Dendritic cell treated with granulocyte-macrophage colony-stimulating factor and Interleukin-4, amounts not matched to agents 40 ng/mL and 50 ng/mL, for 4 days (primary cell): ENCODE measurements around the gene EFHC1.

ENCODE experiments used
- H3K27ac Mint-ChIP-seq: one replicate; pipeline ENCODE4 v1.8.0; 2022; ENCODE audit warnings: mild to moderate bottlenecking, mixed read lengths
- H3K27me3 Mint-ChIP-seq: one replicate; pipeline ENCODE4 v1.8.0; 2022; ENCODE audit warnings: mild to moderate bottlenecking, mixed read lengths
- H3K36me3 Mint-ChIP-seq: one replicate; pipeline ENCODE4 v1.8.0; 2022; ENCODE audit warnings: low read depth, mixed read lengths
- H3K4me1 Mint-ChIP-seq: one replicate; pipeline ENCODE4 v1.8.0; 2022; ENCODE audit warnings: low read depth, mixed read lengths
- H3K4me3 Mint-ChIP-seq: one replicate; pipeline ENCODE4 v1.8.0; 2022; ENCODE audit warnings: mild to moderate bottlenecking, moderate library complexity, mixed read lengths
- H3K9me3 Mint-ChIP-seq: one replicate; pipeline ENCODE4 v1.8.0; 2022; ENCODE audit warnings: mixed read lengths
- intact Hi-C: fragments of 100-400 bp; cut with micrococcal nuclease; formaldehyde crosslinking; loops from one replicate; pipeline ENCODE4 v1.15.0; 2022

The EFHC1 gene

DNA sequence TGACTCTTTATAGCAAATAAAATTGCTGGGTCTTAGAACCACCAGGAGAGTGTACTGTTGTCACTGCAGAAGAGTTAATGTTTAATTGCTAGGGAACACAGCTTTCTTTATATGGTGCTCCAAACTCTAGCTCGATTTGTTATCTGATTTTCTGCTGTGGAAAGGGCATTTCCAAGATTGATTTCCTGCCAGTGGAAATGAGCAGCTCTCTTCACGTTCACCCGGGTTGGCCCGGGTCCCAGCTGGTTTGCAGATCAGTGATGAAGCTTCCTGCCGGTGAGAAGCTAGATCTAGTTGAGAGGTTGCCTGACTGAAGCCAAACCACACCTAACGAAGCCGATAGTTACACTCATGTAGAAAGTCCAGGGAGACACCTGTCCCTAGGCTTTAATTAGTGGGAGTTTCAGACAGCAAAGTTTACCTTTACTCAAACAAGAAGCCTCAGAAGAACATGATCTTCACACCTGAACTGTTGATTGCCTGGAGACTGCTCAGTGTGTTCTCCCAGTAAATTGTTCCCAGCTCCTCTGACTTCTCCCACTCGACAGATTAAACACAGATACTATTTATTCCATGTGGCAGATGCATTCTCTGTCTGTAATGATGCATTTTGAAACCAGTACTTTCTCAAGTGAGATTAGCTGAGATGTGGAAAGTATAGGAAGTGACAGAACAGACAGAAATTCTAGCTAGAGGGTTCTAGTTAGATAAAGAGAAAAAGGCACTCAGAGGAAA, 30.3 kb upstream of the EFHC1 start:
- intact Hi-C loops = no loop called here
- peaks cover 15% of the 10 kb centered on the region for H3K4me1 Mint-ChIP-seq
- H3K27ac Mint-ChIP-seq = no peak overlapping the region
- no peaks in the 10 kb centered on the region for H3K9me3 Mint-ChIP-seq
- no peak overlapping the region for H3K4me3 Mint-ChIP-seq
- H3K27me3 Mint-ChIP-seq = peaks cover 4% of the 10 kb centered on the region
- H3K36me3 Mint-ChIP-seq = peaks cover 5% of the 10 kb centered on the region

DNA sequence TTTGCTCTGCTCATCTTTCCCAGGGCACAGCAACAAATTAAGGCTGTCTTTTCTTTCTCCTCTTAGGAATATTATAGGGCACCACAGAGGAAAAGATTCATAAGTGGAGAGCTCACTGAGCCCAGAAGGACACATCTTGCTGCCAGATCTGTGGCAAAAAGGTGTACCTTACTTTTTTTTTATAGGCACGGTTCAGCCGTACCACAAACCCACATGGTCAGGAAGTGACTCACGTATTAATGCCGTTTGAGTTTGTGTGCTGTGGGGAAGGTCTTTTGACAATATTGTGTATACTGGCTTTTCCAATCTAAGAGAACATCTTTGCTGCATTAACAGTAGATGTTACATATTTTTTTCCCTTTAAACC, 29.8 kb upstream of the EFHC1 start:
- no peaks in the 10 kb centered on the region for H3K9me3 Mint-ChIP-seq
- H3K4me3 Mint-ChIP-seq = no peak overlapping the region
- H3K27me3 Mint-ChIP-seq = peaks cover 4% of the 10 kb centered on the region
- intact Hi-C loops = no loop called here
- H3K27ac Mint-ChIP-seq = no peak overlapping the region
- H3K4me1 Mint-ChIP-seq = peaks cover 15% of the 10 kb centered on the region
- peaks cover 1% of the 10 kb centered on the region for H3K36me3 Mint-ChIP-seq

DNA sequence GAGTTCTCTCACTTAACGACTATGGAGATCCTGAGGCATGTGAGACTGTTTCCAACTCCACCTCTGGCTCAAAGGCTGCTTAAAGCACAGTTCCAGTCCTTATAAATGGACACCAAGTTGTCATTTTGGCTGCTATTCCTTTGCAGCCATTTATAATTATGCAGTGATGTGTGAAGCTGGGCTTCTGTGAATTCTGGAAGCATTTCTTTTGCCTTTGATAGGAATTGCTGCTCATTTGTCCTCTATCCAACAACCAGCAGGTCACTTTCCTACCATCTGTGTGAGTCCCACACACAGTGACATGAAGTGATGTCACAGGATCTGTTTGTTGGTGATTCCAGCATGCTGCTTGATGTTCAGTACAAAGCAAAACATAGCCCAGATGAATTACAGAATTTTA, 28.5 kb upstream of the EFHC1 start:
- H3K27ac Mint-ChIP-seq = no peak overlapping the region
- no peaks in the 10 kb centered on the region for H3K36me3 Mint-ChIP-seq
- peaks cover 15% of the 10 kb centered on the region for H3K4me1 Mint-ChIP-seq
- no peak overlapping the region for H3K4me3 Mint-ChIP-seq
- H3K27me3 Mint-ChIP-seq = peaks cover 4% of the 10 kb centered on the region
- intact Hi-C loops = no loop called here
- H3K9me3 Mint-ChIP-seq = no peaks in the 10 kb centered on the region

DNA sequence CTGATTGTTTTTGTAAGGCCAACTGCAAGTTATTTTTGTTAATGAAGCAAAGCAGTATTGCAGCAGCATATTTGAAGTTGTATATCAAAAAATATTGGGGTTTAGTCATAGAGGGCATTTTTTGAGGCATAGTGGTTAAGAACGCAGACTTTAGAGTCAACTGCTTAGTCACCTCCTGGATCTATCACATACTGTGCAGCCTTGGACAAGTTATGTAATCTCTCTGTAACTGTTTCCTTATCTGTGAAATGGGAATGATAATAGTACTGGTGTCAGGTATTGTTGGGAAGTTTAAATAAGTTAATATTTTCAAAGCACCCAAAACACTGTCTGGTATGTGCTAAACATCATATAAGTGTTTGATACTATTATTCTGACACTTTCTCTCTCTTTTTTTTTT, 27.2 kb upstream of the EFHC1 start:
- H3K27ac Mint-ChIP-seq = no peak overlapping the region
- peaks cover 4% of the 10 kb centered on the region for H3K27me3 Mint-ChIP-seq
- intact Hi-C loops = no loop called here
- peaks cover 23% of the 10 kb centered on the region for H3K4me1 Mint-ChIP-seq
- no peaks in the 10 kb centered on the region for H3K9me3 Mint-ChIP-seq
- H3K36me3 Mint-ChIP-seq = no peaks in the 10 kb centered on the region
- H3K4me3 Mint-ChIP-seq = no peak overlapping the region

GRCh38 chr6:52393780-52394179, 26.4 kb upstream of the EFHC1 start:
- intact Hi-C loops = no loop called here
- Mint-ChIP-seq H3K4me1 (peaks cover 23% of the 10 kb centered on the region), H3K4me3 (no peak overlapping the region), H3K9me3 (no peaks in the 10 kb centered on the region), H3K27me3 (peaks cover 4% of the 10 kb centered on the region), H3K27ac (no peak overlapping the region), H3K36me3 (no peaks in the 10 kb centered on the region)

DNA sequence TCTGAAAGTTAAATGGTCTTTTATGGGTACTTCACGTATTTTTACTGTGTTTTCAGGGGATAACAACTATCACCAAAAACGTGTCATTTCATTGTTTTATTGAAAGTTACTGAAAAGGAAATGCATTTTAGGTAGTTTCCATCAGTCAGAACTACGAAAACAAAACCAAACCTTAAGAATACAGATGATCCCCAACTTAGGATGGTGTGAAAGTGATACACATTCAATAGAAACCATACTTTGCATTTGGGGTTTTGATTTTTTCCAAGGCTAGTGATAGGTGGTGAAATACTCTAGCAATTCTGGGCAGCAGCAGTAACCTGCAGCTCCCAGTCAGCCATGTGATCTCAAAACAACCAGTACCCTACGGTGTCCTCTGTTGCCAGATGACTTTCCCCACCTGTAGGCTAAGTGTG, 25.9 kb upstream of the EFHC1 start:
- Mint-ChIP-seq H3K27me3 (peaks cover 4% of the 10 kb centered on the region), H3K27ac (no peak overlapping the region), H3K4me1 (peaks cover 23% of the 10 kb centered on the region), H3K36me3 (no peaks in the 10 kb centered on the region), H3K9me3 (no peaks in the 10 kb centered on the region), H3K4me3 (no peak overlapping the region)
- intact Hi-C loops = no loop called here

GRCh38 chr6:52395969-52396368, 24.2 kb upstream of the EFHC1 start:
- Mint-ChIP-seq H3K4me3 (no peak overlapping the region), H3K4me1 (peaks cover 16% of the 10 kb centered on the region), H3K9me3 (no peaks in the 10 kb centered on the region), H3K36me3 (no peaks in the 10 kb centered on the region), H3K27ac (no peak overlapping the region), H3K27me3 (no peaks in the 10 kb centered on the region)
- intact Hi-C loops = no loop called here

DNA sequence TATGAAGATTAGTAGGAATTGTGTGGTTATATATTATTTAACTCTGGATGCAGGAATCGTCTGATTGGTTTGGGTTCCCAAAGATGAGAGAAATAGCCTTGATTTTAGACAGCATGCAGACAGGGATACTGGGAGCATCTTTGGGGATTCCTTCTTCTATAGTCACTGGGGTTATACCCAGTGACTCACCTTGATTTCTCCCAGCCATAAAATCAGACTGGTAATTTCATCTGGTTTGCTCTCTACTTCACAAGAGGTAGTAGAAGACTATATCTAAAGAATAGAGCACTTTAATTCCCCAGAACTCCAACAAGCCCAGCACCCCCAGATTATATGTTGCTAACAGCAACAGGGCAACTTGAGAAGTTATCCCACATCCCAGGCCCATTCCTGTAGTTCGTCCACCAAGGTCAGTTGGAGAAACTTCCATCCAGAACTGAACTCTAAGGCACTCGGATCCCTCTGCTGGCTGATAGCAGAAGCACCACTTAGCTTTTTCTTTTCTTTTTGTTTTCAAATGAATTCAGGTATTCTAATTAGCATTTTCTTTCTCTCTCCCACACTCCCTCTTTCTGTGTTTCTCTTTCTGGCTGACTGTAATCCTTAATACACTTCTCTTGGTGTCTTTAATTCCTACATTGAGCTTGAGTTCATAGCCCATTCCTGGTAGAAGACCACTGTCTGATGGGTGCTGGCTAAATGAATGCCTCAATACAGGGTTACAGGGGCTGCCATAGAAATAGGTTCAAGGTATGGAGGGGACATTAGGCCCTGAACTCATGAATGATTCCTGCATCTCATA, 20.4 kb upstream of the EFHC1 start:
- H3K27me3 Mint-ChIP-seq = no peaks in the 10 kb centered on the region
- peaks cover 16% of the 10 kb centered on the region for H3K4me1 Mint-ChIP-seq
- H3K9me3 Mint-ChIP-seq = no peaks in the 10 kb centered on the region
- H3K4me3 Mint-ChIP-seq = no peak overlapping the region
- intact Hi-C loops = loop anchor here (1.0 kb wide), 1 partner anchor 113 kb away; no protein-coding TSS in a partner anchor
- H3K36me3 Mint-ChIP-seq = peaks cover 22% of the 10 kb centered on the region
- H3K27ac Mint-ChIP-seq = no peak overlapping the region

- H3K4me3 Mint-ChIP-seq = no peak overlapping the region
These were observed 19.7 kb upstream of the EFHC1 start for GRCh38 chr6:52400313-52401041.

GRCh38 chr6:52403086-52403485, 17.1 kb upstream of the EFHC1 start:
- Mint-ChIP-seq H3K4me3 (no peak overlapping the region), H3K4me1 (peaks cover 8% of the 10 kb centered on the region), H3K36me3 (peaks cover 30% of the 10 kb centered on the region), H3K9me3 (no peaks in the 10 kb centered on the region), H3K27me3 (no peaks in the 10 kb centered on the region), H3K27ac (no peak overlapping the region)
- intact Hi-C loops = no loop called here

More at GRCh38 chr6:52400313-52401041, 19.7 kb upstream of the EFHC1 start:
- no peak overlapping the region for H3K27ac Mint-ChIP-seq
- H3K9me3 Mint-ChIP-seq = no peaks in the 10 kb centered on the region
- peaks cover 24% of the 10 kb centered on the region for H3K36me3 Mint-ChIP-seq
- intact Hi-C loops = no loop called here
- no peaks in the 10 kb centered on the region for H3K27me3 Mint-ChIP-seq
- peaks cover 16% of the 10 kb centered on the region for H3K4me1 Mint-ChIP-seq

- H3K4me3 Mint-ChIP-seq = no peak overlapping the region
- peaks cover 8% of the 10 kb centered on the region for H3K4me1 Mint-ChIP-seq
- no peaks in the 10 kb centered on the region for H3K9me3 Mint-ChIP-seq
- intact Hi-C loops = no loop called here
- H3K36me3 Mint-ChIP-seq = peaks cover 30% of the 10 kb centered on the region
- no peaks in the 10 kb centered on the region for H3K27me3 Mint-ChIP-seq
- H3K27ac Mint-ChIP-seq = no peak overlapping the region
These were observed 16.5 kb upstream of the EFHC1 start for GRCh38 chr6:52403627-52404026.

- H3K4me1 Mint-ChIP-seq = no peaks in the 10 kb centered on the region
- peaks cover 30% of the 10 kb centered on the region for H3K36me3 Mint-ChIP-seq
- H3K4me3 Mint-ChIP-seq = no peak overlapping the region
- intact Hi-C loops = no loop called here
- no peaks in the 10 kb centered on the region for H3K27me3 Mint-ChIP-seq
- H3K27ac Mint-ChIP-seq = no peak overlapping the region
- H3K9me3 Mint-ChIP-seq = no peaks in the 10 kb centered on the region
These were observed 14.9 kb upstream of the EFHC1 start for GRCh38 chr6:52405243-52405642.

DNA sequence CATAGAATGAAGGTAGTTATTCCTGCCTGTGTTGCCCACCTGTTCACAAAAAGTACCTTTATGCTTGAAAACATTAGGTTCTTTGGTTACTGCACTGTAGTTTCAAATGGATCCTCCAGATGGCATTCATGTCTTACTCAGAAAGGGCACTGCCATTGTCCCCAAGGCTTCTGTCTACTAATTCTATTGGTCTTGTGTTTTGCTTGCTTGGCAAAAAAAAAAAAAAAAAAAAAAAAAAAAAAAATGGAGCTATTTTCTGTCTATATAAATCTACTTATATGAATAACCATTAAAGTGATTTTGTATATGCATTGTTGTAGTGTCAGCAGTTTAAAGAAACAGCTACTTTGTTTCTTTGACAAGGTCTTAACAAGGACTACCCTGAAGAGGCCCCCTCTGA, 12.7 kb upstream of the EFHC1 start:
- Mint-ChIP-seq H3K27me3 (no peaks in the 10 kb centered on the region), H3K27ac (no peak overlapping the region), H3K4me3 (no peak overlapping the region), H3K9me3 (no peaks in the 10 kb centered on the region), H3K36me3 (peaks cover 30% of the 10 kb centered on the region), H3K4me1 (no peaks in the 10 kb centered on the region)
- intact Hi-C loops = no loop called here

DNA sequence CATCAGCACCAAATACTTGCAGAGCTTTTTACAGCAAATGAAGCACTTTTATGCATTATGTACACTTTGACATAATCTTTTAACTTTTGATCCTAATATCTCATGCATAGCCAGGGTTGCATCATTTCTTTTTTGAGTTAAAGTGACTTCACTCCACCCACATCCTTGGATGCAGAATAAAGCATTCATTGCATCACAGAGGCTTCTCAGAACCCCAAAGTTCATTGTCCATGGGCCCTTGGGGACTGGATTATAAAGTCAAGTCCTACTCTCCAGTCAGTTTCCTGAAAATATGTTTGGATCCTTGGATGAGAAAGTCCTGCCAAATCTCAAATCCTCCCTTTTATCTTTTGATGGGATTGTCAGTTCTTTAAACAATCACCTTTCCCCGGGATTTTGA, 10.6 kb upstream of the EFHC1 start:
- Mint-ChIP-seq H3K9me3 (no peaks in the 10 kb centered on the region), H3K4me1 (no peaks in the 10 kb centered on the region), H3K27ac (no peak overlapping the region), H3K36me3 (peaks cover 10% of the 10 kb centered on the region), H3K27me3 (peaks cover 12% of the 10 kb centered on the region), H3K4me3 (no peak overlapping the region)
- intact Hi-C loops = no loop called here
